ENCODE measurements around the gene RBM48.
"Not testable (repeated sequence)": the region's sequence is repeated elsewhere in the genome, so short reads cannot be mapped to it uniquely, and the experiment has no call there.

Gene RBM48

GRCh38 chr7:92528188-92528957 is at the start of gene RBM48, which contains the start of gene PEX1:
TSS of gene RBM48 (plus strand) at chr7:92528795. CDS start at chr7:92528814, 19 bp downstream.
TSS of gene PEX1 (minus strand) at chr7:92528520. CDS start at chr7:92528435, 85 bp downstream.
- DNase-seq (ENCODE audit: low spot score) = peak; percentile 100

GRCh38 chr7:92479146-92479545 is 49.4 kb upstream of the RBM48 start:
- DNase-seq (ENCODE audit: low spot score) = not testable (repeated sequence)

GRCh38 chr7:92483624-92484023 is 45.0 kb upstream of the RBM48 start:
- DNase-seq (ENCODE audit: low spot score) = not testable (repeated sequence)

- DNase-seq (ENCODE audit: low spot score) = not testable (repeated sequence)
Measured at GRCh38 chr7:92484226-92484625, 44.4 kb upstream of the RBM48 start.

GRCh38 chr7:92485267-92485892 is 43.2 kb upstream of the RBM48 start:
- no peak for DNase-seq (ENCODE audit: low spot score)

DNA sequence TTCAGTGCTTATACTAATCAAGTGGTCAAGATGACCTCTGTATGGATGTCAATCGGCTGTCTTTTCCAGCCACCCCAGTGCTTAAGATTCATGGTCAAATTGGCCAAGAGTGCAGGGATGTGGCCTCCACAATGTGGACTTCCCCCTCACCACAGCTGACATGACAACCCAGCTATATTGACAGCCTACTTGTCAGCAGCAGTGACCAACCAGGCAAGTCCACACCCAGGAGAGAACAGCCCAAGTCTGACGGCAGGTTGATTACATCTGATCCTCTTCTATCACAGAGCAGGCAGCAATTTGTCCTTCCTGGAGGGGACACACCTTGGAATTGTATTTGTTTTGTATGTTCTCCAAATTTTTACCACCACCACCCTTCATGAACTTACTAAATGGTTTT is 42.6 kb upstream of the RBM48 start:
- no peak for DNase-seq (ENCODE audit: low spot score)

- no peak for DNase-seq (ENCODE audit: low spot score)
Measured at GRCh38 chr7:92487804-92488203, 40.8 kb upstream of the RBM48 start.

DNA sequence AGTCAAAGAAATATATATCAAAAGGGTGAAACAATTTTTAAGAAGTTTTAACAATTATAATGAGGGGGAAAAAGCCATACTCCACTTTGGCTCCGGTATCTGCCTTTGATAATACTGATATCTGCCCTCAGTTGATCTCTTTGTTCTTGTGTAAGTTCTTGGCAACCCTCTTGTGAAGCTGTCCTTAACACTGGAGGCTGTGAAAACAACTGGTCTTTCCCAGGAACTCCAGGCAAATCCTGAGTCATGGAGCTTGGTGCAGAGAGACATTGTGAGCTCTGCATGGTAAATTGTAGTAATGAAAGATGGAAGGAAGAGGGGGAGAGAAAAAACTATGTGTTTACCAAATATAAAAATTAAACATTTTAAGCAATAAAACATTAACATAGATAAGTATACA is 39.0 kb upstream of the RBM48 start:
- peak; percentile 29 for DNase-seq (ENCODE audit: low spot score)

GRCh38 chr7:92496876-92497275 is 31.7 kb upstream of the RBM48 start:
- DNase-seq (ENCODE audit: low spot score) = no peak

DNA sequence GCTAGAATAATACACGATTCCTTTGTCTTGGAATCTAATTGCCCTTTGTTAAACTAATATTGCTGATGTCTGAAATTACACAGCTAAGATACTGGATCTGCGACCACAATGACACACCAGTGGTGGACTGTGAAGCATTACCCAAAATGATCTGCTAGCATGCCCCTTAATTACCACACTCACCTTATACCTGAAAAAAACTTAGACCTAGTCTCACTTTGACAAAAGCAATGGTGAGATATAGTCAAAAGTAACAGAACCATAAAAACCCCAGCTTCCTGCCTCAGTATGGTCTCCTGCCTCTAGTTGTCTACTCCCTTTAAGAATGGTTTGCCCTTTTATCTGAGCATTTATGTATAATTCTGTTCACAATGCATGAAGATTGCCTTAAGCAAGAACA is 30.0 kb upstream of the RBM48 start:
- no peak for DNase-seq (ENCODE audit: low spot score)

DNA sequence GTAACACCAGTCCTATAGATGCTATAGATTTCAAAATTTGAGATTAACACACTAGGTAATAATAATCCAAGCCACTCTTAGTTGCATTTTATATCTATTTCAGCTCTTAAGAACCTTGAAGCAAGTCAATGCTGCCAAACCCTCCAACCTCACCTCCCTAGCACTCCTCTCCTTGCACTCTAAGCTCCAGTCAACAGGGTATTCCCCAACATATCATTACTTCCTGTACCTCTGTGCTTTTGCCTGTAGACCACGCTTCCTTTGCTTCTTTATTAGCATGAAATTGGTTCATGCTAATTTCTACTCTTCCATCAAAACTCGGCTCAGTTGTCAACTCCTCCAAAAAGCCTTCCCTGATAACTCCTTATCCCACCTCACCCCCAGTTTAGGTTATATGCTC is 24.8 kb upstream of the RBM48 start:
- no peak for DNase-seq (ENCODE audit: low spot score)

- no peak for DNase-seq (ENCODE audit: low spot score)
Measured at GRCh38 chr7:92504563-92504962, 24.0 kb upstream of the RBM48 start.

- no peak for DNase-seq (ENCODE audit: low spot score)
Measured at GRCh38 chr7:92506363-92506762, 22.2 kb upstream of the RBM48 start.

GRCh38 chr7:92508946-92509345 is 19.6 kb upstream of the RBM48 start:
- no peak for DNase-seq (ENCODE audit: low spot score)

GRCh38 chr7:92513167-92513902 is 15.3 kb upstream of the RBM48 start:
- DNase-seq (ENCODE audit: low spot score) = no peak

- DNase-seq (ENCODE audit: low spot score) = no peak
Measured at GRCh38 chr7:92517631-92518030, 11.0 kb upstream of the RBM48 start.

- no peak for DNase-seq (ENCODE audit: low spot score)
Measured at GRCh38 chr7:92520024-92520423, 8.6 kb upstream of the RBM48 start.

DNA sequence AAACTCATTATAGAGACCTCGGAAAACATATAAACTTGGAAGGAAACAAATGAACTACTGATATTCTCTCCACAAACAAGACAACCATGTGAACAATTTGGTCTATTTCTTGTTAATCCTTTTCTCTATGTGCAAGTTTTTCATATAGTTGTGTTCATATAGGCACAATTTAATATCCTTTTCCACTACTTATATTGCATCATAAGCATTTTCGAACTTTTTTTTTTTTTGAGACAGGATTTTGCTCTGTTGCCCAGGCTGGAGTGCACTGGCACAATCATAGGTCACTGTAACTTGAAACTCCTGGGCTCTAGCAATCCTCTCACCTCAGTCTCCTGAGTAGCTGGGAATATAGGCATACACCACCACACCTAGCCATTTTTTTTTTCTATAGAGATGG is 5.5 kb upstream of the RBM48 start:
- no peak for DNase-seq (ENCODE audit: low spot score)

- DNase-seq (ENCODE audit: low spot score) = peak; percentile 20
Measured at GRCh38 chr7:92527300-92528187, 1.1 kb upstream of the RBM48 start.

- no peak for DNase-seq (ENCODE audit: low spot score)
Measured at GRCh38 chr7:92528958-92529264, 316 bp downstream of the RBM48 start.

- DNase-seq (ENCODE audit: low spot score) = peak; percentile 55
Measured at GRCh38 chr7:92534572-92534971, 6.0 kb downstream of the RBM48 start.

DNA sequence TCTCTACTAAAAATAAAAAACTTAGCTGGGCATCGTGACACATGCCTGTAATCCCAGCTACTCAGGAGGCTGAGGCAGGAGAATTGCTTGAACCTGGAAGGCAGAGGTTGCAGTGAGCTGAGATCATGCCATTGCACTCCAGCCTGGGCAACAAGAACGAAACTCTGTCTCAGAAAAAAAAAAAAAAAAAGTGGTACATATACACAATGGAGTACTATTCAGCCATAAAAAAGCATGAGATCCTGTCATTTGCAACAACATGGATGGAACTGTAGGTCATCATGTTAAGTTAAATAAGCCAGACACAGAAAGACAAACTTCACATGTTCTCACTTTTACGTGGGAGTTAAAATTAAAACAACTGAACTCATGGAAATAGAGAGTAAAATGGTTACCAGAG is 14.9 kb downstream of the RBM48 start:
- DNase-seq (ENCODE audit: low spot score) = not testable (repeated sequence)
